HepG2 (cell line): ENCODE data around the gene ZNF26. TPM values are rescaled to one million over a fixed set of nuclear protein-coding genes. Genes with fewer than 3 reads are reported as not detected.
A peak's percentile ranks its signal among the peaks of the same experiment; 100 is the strongest.

ENCODE experiments used
- ARNT2 ChIP-seq: sonication (generic); formaldehyde crosslinking; IDR thresholded peaks from 2 replicates; pipeline ENCODE4 v1.8.0; 2022; ENCODE audit warnings: mild to moderate bottlenecking, low read depth, missing genetic modification reagents, moderate library complexity
- FOXA3 ChIP-seq: IDR thresholded peaks from 2 replicates; pipeline ENCODE4 v1.6.1; 2016; ENCODE audit warnings: missing genetic modification reagents, missing compliant biosample characterization
- MAF1 ChIP-seq: sonication (generic); formaldehyde crosslinking; IDR thresholded peaks from 2 replicates; pipeline ENCODE4 v1.5.0; 2020; ENCODE audit warnings: missing genetic modification reagents, borderline replicate concordance
- PATZ1 ChIP-seq: sonication (generic); formaldehyde crosslinking; IDR thresholded peaks from 2 replicates; pipeline ENCODE4 v1.4.0; 2020; ENCODE audit warnings: missing genetic modification reagents
- SNRNP70 ChIP-seq: fragments of 200-400 bp; formaldehyde crosslinking; IDR thresholded peaks from 2 replicates; pipeline ENCODE4 v1.6.1; 2017; ENCODE audit warnings: mild to moderate bottlenecking, low read depth, low read length, moderate library complexity
- ZBTB7A ChIP-seq: sonication (generic); formaldehyde crosslinking; IDR thresholded peaks from 2 replicates; pipeline ENCODE4 v1.8.0; 2022; ENCODE audit warnings: mild to moderate bottlenecking, missing genetic modification reagents
- ZNF101 ChIP-seq: sonication (generic); formaldehyde crosslinking; IDR thresholded peaks from 2 replicates; pipeline ENCODE4 v1.4.0; 2020; ENCODE audit warnings: mild to moderate bottlenecking, low read depth, missing genetic modification reagents, borderline replicate concordance
- ZNF138 ChIP-seq: sonication (generic); formaldehyde crosslinking; IDR thresholded peaks from 2 replicates; pipeline ENCODE4 v1.5.0; 2020; ENCODE audit warnings: mild to moderate bottlenecking, low read depth, missing genetic modification reagents
- ZNF256 ChIP-seq: sonication (generic); formaldehyde crosslinking; conservative IDR thresholded peaks from 2 replicates; pipeline ENCODE4 v1.4.0; 2020; ENCODE audit warnings: missing genetic modification reagents
- ZNF292 ChIP-seq: sonication (generic); formaldehyde crosslinking; IDR thresholded peaks from 2 replicates; pipeline ENCODE4 v1.8.1; 2022; ENCODE audit warnings: mild to moderate bottlenecking, low read depth, missing genetic modification reagents, borderline replicate concordance
- ZNF3 ChIP-seq: IDR thresholded peaks from 2 replicates; pipeline ENCODE4 v1.7.0; 2017; ENCODE audit warnings: inconsistent platforms
- ZNF362 ChIP-seq: sonication (generic); formaldehyde crosslinking; IDR thresholded peaks from 2 replicates; pipeline ENCODE4 v1.4.0; 2020; ENCODE audit warnings: missing genetic modification reagents, mild to moderate bottlenecking, borderline replicate concordance
- ZNF549 ChIP-seq: sonication (generic); formaldehyde crosslinking; IDR thresholded peaks from 2 replicates; pipeline ENCODE4 v1.5.0; 2020; ENCODE audit warnings: missing genetic modification reagents
- ZNF615 ChIP-seq: sonication (generic); formaldehyde crosslinking; IDR thresholded peaks from 2 replicates; pipeline ENCODE4 v1.5.0; 2020; ENCODE audit warnings: mild to moderate bottlenecking, missing genetic modification reagents, borderline replicate concordance
- ZZZ3 ChIP-seq: sonication (generic); formaldehyde crosslinking; IDR thresholded peaks from 2 replicates; pipeline ENCODE4 v1.4.0; 2020; ENCODE audit warnings: missing genetic modification reagents, mild to moderate bottlenecking, borderline replicate concordance
- polyA plus RNA-seq, 8 experiments: library from polyadenylated mRNA; depleted of rRNA in 3 of 8; stranded (reverse) in 7 of 8; unstranded in 1 of 8; fragments of >200 nt; fragmentation: Illumina TruSeq in 4 of 8; extraction: Trizol in 4 of 8; gene quantifications; 2 replicates each; pipeline versions ENCODE4 v1.2.1 to v1.2.3, GENCODE V29; 2011 to 2016; ENCODE audit warnings: low read depth in 4 of 8, missing spikeins in 1 of 8, mixed read lengths in 1 of 8; ENCODE audit not compliant: insufficient read depth in 1 of 8
- total RNA-seq, 5 experiments: library from RNA; depleted of rRNA; stranded (reverse); fragments of >200 nt; fragmentation: Illumina TruSeq; extraction: Trizol; gene quantifications; 2 replicates each; pipeline ENCODE4 v1.2.3, GENCODE V29; 2016; ENCODE audit warnings: low read depth in 1 of 5
- TF ChIP-seq, protein P1 (sequence below): sonication (generic); formaldehyde crosslinking; IDR thresholded peaks from 2 replicates; pipeline ENCODE4 v1.4.0; 2020; ENCODE audit warnings: missing genetic modification reagents

ZNF26 gene
- total and polyA plus RNA-seq, 2 of the 13 experiments (the other 11 are each of a cell fraction or from before 2014, with no cell fraction given), result 3.8 to 6.5 TPM

GRCh38 chr12:132956011-132956788 lies 30.0 kb upstream of the ZNF26 start, which contains the start of gene ZNF605 (continued):
- no peak for TF ChIP-seq SNRNP70
- peak; percentile 50 for TF ChIP-seq PATZ1 (CRISPR knock-in tag)
- peak; percentile 40; the same call in 1 of the 2 replicates for TF ChIP-seq ZNF362
- TF ChIP-seq ZNF101, result no peak
- TF ChIP-seq ZNF256 (CRISPR knock-in tag), result no peak
- peak; percentile 53 for TF ChIP-seq ZBTB7A (CRISPR knock-in tag)
- no peak for TF ChIP-seq MAF1 (CRISPR knock-in tag)
- no peak for TF ChIP-seq ZNF3 (CRISPR knock-in tag)
- no peak for TF ChIP-seq ARNT2 (CRISPR knock-in tag)
- no peak for TF ChIP-seq ZNF292
- TF ChIP-seq, protein P1, sequence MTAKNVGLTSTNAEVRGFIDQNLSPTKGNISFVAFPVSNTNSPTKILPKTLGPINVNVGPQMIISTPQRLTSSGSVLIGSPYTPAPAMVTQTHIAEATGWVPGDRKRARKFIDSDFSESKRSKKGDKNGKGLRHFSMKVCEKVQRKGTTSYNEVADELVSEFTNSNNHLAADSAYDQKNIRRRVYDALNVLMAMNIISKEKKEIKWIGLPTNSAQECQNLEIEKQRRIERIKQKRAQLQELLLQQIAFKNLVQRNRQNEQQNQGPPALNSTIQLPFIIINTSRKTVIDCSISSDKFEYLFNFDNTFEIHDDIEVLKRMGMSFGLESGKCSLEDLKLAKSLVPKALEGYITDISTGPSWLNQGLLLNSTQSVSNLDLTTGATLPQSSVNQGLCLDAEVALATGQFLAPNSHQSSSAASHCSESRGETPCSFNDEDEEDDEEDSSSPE (CRISPR knock-in tag), result peak; percentile 83
- no peak for TF ChIP-seq ZNF138 (CRISPR knock-in tag)
- TF ChIP-seq ZNF615 (CRISPR knock-in tag), result no peak
- no peak for TF ChIP-seq FOXA3 (CRISPR knock-in tag)
- TF ChIP-seq ZZZ3 (CRISPR knock-in tag), result 0 out of 2 replicates have a peak, but pooled peaks have one; percentile 50
- no peak for TF ChIP-seq ZNF549 (CRISPR knock-in tag)
